GM12878 (cell line): ENCODE measurements around the gene MAFG. TPM values are rescaled to one million over a fixed set of nuclear protein-coding genes. Genes with fewer than 3 reads are reported as not detected.

Source experiments
- ATAC-seq: fragments of 200-7000 bp; cut with Tn5 transposase; 3 replicates; pipeline ENCODE4 v1.9.1; 2020; ENCODE audit warnings: mild to moderate bottlenecking, moderate library complexity
- BruUV-seq: library from RNA; stranded (reverse); fragments of 400-500 nt; replicated peaks from 2 replicates; lab custom pipeline; 2021; lab: Mats Ljungman, UMichigan
- CTCF ChIA-PET: fragments of 300-600 bp; sonication (Branson Sonifier 250); formaldehyde crosslinking; extraction: SDS; loops from one replicate; lab custom pipeline; 2021; ENCODE audit warnings: inconsistent platforms; lab: Yijun Ruan, JAX
- POLR2A ChIA-PET: fragments of 350-600 bp; formaldehyde crosslinking; extraction: SDS; loops from one replicate; lab custom pipeline; 2021; ENCODE audit warnings: inconsistent platforms; lab: Charles Lee
- RAD21 ChIA-PET: fragments of 300-600 bp; sonication (Branson Sonifier 250); formaldehyde crosslinking; loops from one replicate; lab custom pipeline; 2023; ENCODE audit warnings: antibody characterized with exemption; ENCODE audit not compliant: unreplicated experiment; lab: Charles Lee
- SMC1A ChIA-PET: fragments of 300-600 bp; sonication (Branson Sonifier 250); formaldehyde crosslinking; loops from one replicate; lab custom pipeline; 2023; ENCODE audit not compliant: unreplicated experiment, uncharacterized antibody; lab: Charles Lee
- DNase-seq: peaks from one replicate; pipeline ENCODE4 v3.0.0-alpha.2; 2011; ENCODE audit warnings: low read depth, low spot score
- FAIRE-seq: peaks from 3 replicates; lab custom pipeline; 2011; peaks lifted over from hg19 to GRCh38; lab: Jason Lieb, UNC
- H2AFZ ChIP-seq: 2 replicates; pipeline ENCODE4 v1.6.0; 2011; ENCODE audit warnings: low read depth, low read length, control low read depth; ENCODE audit not compliant: control insufficient read depth
- H3K27ac ChIP-seq: 2 replicates; pipeline ENCODE4 v1.5.1; 2011; ENCODE audit warnings: control low read depth; ENCODE audit not compliant: control insufficient read depth, insufficient read depth
- H3K27me3 ChIP-seq, 2 experiments: replicated peaks in 1 of 2; 2 replicates each; pipeline versions ENCODE4 v1.6.0 to v1.6.1; 2011; ENCODE audit warnings: low read length in 1 of 2; ENCODE audit not compliant: control insufficient read depth in 2 of 2, insufficient read depth in 2 of 2
- H3K36me3 ChIP-seq, 2 experiments: 2 replicates each; pipeline ENCODE4 v1.5.1; 2011; ENCODE audit warnings: low read length in 1 of 2; ENCODE audit not compliant: control insufficient read depth in 2 of 2, insufficient read depth in 2 of 2
- H3K4me1 ChIP-seq: 2 replicates; pipeline ENCODE4 v1.6.1; 2011; ENCODE audit warnings: mild to moderate bottlenecking, low read length, moderate library complexity, mixed read lengths; ENCODE audit not compliant: control insufficient read depth, insufficient read depth
- H3K4me2 ChIP-seq: 2 replicates; pipeline ENCODE4 v1.6.0; 2011; ENCODE audit warnings: control low read depth; ENCODE audit not compliant: control insufficient read depth, insufficient read depth
- H3K4me3 ChIP-seq: fragments of 200-600 bp; sonication (generic); 2 replicates; pipeline ENCODE4 v1.5.1; 2016
- H3K79me2 ChIP-seq: 2 replicates; pipeline ENCODE4 v1.6.0; 2011; ENCODE audit warnings: low read length; ENCODE audit not compliant: control insufficient read depth, insufficient read depth
- H3K9ac ChIP-seq: 2 replicates; pipeline ENCODE4 v1.8.0; 2011; ENCODE audit warnings: low read length, control low read depth, mixed read lengths; ENCODE audit not compliant: control insufficient read depth, insufficient read depth
- H3K9me3 ChIP-seq: replicated peaks from 3 replicates; pipeline ENCODE4 v1.5.1; 2011; ENCODE audit warnings: mild to moderate bottlenecking, low read length; ENCODE audit not compliant: control insufficient read depth, insufficient read depth
- H4K20me1 ChIP-seq: 2 replicates; pipeline ENCODE4 v1.6.0; 2011; ENCODE audit not compliant: control insufficient read depth, insufficient read depth
- NFIC ChIP-seq: IDR thresholded peaks from 2 replicates; pipeline ENCODE4 v1.6.1; 2012; ENCODE audit warnings: low read depth, mild to moderate bottlenecking, inconsistent platforms, low read length, moderate library complexity
- RB1 ChIP-seq: fragments of 450-650 bp; formaldehyde crosslinking; IDR thresholded peaks from 2 replicates; pipeline ENCODE4 v1.6.1; 2017; ENCODE audit warnings: mild to moderate bottlenecking, borderline replicate concordance
- ZSCAN29 ChIP-seq: fragments of 450-650 bp; IDR thresholded peaks from 2 replicates; pipeline ENCODE4 v1.6.1; 2017; ENCODE audit warnings: mild to moderate bottlenecking, moderate library complexity
- WGBS: methylation state at CpG from one replicate; pipeline ENCODE4 v1.1.6; 2016; ENCODE audit warnings: low lambda C conversion rate; ENCODE audit not compliant: insufficient replicate concordance, insufficient coverage; ENCODE audit errors: missing lambda C conversion rate; 5-methylcytosine and 5-hydroxymethylcytosine counted together
- in situ Hi-C: fragments of 300-500 bp; cut with MboI; formaldehyde crosslinking; loops from 9 replicates; pipeline ENCODE4 v1.14.3; 2018; ENCODE audit warnings: mixed read lengths
- intact Hi-C: fragments of 100-400 bp; cut with micrococcal nuclease; formaldehyde crosslinking; loops from one replicate; pipeline ENCODE4 v1.14.2; 2022; ENCODE audit not compliant: unreplicated experiment
- polyA plus RNA-seq, 11 experiments: library from polyadenylated mRNA; depleted of rRNA in 4 of 11; unstranded in 6 of 11; stranded (reverse) in 5 of 11; fragments of >200 nt; fragmentation: Nextera tagmentation in 4 of 11; fragmentation: Illumina TruSeq in 1 of 11; extraction: Ambion mirVana in 4 of 11; extraction: Trizol in 1 of 11; gene quantifications; 1 replicate in 1 of 11; 2 replicates in 10 of 11; pipeline versions ENCODE4 v1.2.1 to v1.2.3, GENCODE V29; 2011 to 2016; ENCODE audit warnings: inconsistent platforms in 2 of 11, missing spikeins in 2 of 11, low read depth in 1 of 11
- total RNA-seq, 4 experiments: library from RNA; depleted of rRNA in 3 of 4; stranded (reverse); fragments of >200 nt in 3 of 4; fragmentation: Illumina TruSeq in 1 of 4; extraction: Trizol in 1 of 4; gene quantifications; 2 replicates each; pipeline versions ENCODE4 v1.2.1 to v1.2.3, GENCODE V29; 2013 to 2021
- TF ChIP-seq, protein P1 (sequence below), 3 experiments: IDR thresholded peaks in 2 of 3; conservative IDR thresholded peaks in 1 of 3; 2 replicates each; pipeline ENCODE4 v1.5.1; 2011; ENCODE audit warnings: low read depth in 3 of 3, low read length in 3 of 3, mild to moderate bottlenecking in 3 of 3, control low read depth in 2 of 3, moderate library complexity in 2 of 3, inconsistent platforms in 1 of 3, mixed read lengths in 1 of 3; ENCODE audit not compliant: control insufficient read depth in 2 of 3, insufficient read depth in 1 of 3; ENCODE audit errors: extremely low read depth in 1 of 3

The MAFG gene
- total and polyA plus RNA-seq, 10 of the 15 experiments (the other 5 are each of a cell fraction or from before 2014, with no cell fraction given), result 0.48 to 20.1 (median 7.6) TPM

DNA sequence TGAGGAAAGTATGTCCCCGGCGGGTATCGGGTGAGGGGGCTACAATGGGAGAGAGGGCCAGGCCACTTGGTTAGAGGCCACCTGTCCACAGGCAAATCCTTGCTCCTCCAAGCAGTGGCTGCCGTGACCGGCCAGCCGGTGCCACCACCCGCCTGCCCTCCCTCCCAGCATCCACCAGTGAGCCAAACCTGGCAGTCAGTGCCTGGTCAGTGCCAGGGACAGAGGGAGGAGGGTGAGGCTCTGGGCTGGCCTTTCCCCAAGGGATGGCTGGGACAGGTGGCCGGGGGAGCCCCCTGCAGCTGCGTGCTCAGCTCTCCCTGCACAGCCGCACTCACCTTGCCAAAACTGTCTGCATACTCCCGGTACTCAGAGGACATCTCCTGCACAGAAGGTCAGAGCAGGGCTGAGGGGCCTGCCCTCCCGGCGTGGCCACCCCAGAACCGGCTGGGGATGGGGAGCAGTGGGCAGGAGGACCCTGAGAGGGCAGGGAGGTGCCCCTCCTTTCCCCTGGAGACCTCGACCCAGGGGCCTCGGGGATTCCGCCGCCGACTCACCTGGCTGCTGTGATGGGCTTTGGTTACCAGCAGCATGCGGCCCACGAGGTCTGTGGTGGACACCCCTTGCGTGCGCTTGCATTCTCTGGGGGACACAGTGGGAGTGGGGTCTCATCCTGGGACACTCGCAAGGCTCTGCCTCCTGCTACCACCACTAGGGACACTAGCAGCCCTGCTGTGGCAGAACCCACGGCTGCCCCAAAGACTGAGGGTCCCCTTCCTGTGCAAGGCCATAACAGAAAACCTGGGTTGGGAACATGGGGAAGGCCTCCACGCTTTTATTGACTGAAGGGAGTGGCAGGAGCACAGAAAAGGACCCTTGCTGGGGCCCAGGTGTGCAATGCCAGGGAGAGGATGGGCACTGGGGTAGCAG is 20.1 kb downstream of the MAFG start:
- no peak for TF ChIP-seq RB1
- TF ChIP-seq NFIC, result no peak
- no peak overlapping the region for H3K4me3 ChIP-seq
- no TSS peak for BruUV-seq
- RAD21 ChIA-PET, result no interaction called here
- H3K4me1 ChIP-seq, result peaks cover 5% of the 10 kb centered on the region; the same call in 1 of the 2 replicates
- H3K79me2 ChIP-seq, result peaks cover 13% of the 10 kb centered on the region
- POLR2A ChIA-PET, result no interaction called here
- in situ Hi-C loops (no loop called here), intact Hi-C loops (no loop called here)
- H3K4me2 ChIP-seq, result no peak overlapping the region
- ATAC-seq, result no peak
- H3K9me3 ChIP-seq, result no peaks in the 10 kb centered on the region
- CTCF ChIA-PET, result interaction anchor here (0.6 kb wide), 1 partner anchor 24 kb away, joined by 4 read pairs; no protein-coding TSS in a partner anchor
- 82% methylated on average over 26 of the region's 26 CpGs for WGBS
- DNase-seq, result no peak
- SMC1A ChIA-PET, result no interaction called here
- H3K27me3 ChIP-seq, result no peaks in the 10 kb centered on the region
- FAIRE-seq, result no peak
- no peaks in the 10 kb centered on the region for H4K20me1 ChIP-seq
- H3K36me3 ChIP-seq, result peaks cover 0 to 5% of the 10 kb centered on the region in 2 experiments; a peak in 3 of 4 replicates
- H2AFZ ChIP-seq, result no peak overlapping the region
- H3K27ac ChIP-seq, result no peak overlapping the region
- no peak overlapping the region for H3K9ac ChIP-seq

- in situ Hi-C loops (no loop called here), intact Hi-C loops (no loop called here)
- no peak overlapping the region for H3K4me3 ChIP-seq
- ChIA-PET CTCF (interaction anchor here (0.5 kb wide), 1 partner anchor 52 kb away, joined by 4 read pairs; no protein-coding TSS in a partner anchor), RAD21 (no interaction called here), POLR2A (interaction anchor here (0.6 kb wide), 1 partner anchor 12 kb away, joined by 8 read pairs; no protein-coding TSS in a partner anchor), SMC1A (no interaction called here)
- FAIRE-seq, result no peak
- BruUV-seq, result no TSS peak
- H3K4me2 ChIP-seq, result no peak overlapping the region
- 86% methylated on average over 15 of the region's 15 CpGs for WGBS
- DNase-seq, result no peak
- no peak overlapping the region for H3K27ac ChIP-seq
- H2AFZ ChIP-seq, result no peak overlapping the region
- peaks cover 5% of the 10 kb centered on the region; the same call in 1 of the 2 replicates for H3K4me1 ChIP-seq
- no peaks in the 10 kb centered on the region for H3K27me3 ChIP-seq
- TF ChIP-seq, protein P1, sequence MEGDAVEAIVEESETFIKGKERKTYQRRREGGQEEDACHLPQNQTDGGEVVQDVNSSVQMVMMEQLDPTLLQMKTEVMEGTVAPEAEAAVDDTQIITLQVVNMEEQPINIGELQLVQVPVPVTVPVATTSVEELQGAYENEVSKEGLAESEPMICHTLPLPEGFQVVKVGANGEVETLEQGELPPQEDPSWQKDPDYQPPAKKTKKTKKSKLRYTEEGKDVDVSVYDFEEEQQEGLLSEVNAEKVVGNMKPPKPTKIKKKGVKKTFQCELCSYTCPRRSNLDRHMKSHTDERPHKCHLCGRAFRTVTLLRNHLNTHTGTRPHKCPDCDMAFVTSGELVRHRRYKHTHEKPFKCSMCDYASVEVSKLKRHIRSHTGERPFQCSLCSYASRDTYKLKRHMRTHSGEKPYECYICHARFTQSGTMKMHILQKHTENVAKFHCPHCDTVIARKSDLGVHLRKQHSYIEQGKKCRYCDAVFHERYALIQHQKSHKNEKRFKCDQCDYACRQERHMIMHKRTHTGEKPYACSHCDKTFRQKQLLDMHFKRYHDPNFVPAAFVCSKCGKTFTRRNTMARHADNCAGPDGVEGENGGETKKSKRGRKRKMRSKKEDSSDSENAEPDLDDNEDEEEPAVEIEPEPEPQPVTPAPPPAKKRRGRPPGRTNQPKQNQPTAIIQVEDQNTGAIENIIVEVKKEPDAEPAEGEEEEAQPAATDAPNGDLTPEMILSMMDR (IDR thresholded peaks at IDR 0.05 in 2 of 3, conservative IDR thresholded peaks at IDR 0.05 in 1 of 3; ENCODE audit: control insufficient read depth in 2 of 3, extremely low read depth in 1 of 3, insufficient read depth in 1 of 3, low read depth in 3 of 3, low read length in 3 of 3), result peak in 1 of 3 experiments; percentile 28; a peak in 1 of 6 replicates
- no peak for TF ChIP-seq ZSCAN29
- H4K20me1 ChIP-seq, result no peaks in the 10 kb centered on the region
- peaks cover 13% of the 10 kb centered on the region for H3K79me2 ChIP-seq
- H3K36me3 ChIP-seq, result peaks cover 0 to 2% of the 10 kb centered on the region in 2 experiments; a peak in 3 of 4 replicates
- H3K9ac ChIP-seq, result no peak overlapping the region
- ATAC-seq, result no peak
- H3K9me3 ChIP-seq, result no peaks in the 10 kb centered on the region
Measured at GRCh38 chr17:81906476-81907218, 20.9 kb downstream of the MAFG start.
